ENCODE results near the gene TOLLIP.

The TOLLIP gene

DNA sequence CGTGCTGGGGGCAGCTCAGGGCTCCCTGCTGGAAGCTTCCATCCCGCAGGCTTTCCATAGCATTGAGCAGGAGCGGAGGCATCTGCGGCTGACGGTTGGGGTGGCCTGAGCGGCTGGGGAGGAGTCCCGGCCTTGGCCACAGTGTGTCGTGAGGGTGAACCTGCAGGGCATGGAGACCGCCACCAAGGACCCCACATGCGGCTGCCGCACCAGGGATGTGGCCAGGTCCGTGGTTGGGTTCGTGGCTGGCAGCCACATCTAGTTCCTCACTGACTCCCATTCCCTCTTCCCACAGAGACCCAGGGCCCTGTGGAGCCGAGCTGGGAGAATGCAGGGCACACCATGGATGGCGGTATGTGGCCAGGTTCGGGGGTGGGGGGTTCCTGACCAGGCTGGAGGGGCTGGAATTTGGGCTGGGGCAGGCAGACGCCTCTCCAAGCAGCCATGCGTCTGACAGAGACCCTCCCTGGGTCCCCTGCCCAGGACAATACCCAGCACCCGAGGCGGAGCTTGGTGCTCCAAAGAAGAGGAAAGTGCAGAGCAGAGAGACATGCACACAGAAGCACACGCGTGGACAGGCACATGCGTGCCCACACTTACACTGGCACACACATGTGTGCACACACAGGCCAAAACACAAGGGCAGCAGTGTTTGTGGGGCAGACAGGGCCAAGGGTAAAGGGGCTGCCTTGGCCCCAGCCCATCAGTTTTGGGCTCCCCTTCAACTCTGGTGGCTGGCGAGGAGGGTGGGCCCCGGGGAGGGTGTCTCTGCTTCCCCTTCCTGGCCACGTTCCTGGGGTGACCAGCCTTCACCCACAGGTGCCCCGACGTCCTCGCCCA lies 83.8 kb downstream of the TOLLIP start:
- DNase-seq (ENCODE audit: extremely low read depth, low read depth), result no peak
- H3K4me3 ChIP-seq (replicated peaks; ENCODE audit: low read depth, low read length), result no peak overlapping the region
- TF ChIP-seq, protein P1, sequence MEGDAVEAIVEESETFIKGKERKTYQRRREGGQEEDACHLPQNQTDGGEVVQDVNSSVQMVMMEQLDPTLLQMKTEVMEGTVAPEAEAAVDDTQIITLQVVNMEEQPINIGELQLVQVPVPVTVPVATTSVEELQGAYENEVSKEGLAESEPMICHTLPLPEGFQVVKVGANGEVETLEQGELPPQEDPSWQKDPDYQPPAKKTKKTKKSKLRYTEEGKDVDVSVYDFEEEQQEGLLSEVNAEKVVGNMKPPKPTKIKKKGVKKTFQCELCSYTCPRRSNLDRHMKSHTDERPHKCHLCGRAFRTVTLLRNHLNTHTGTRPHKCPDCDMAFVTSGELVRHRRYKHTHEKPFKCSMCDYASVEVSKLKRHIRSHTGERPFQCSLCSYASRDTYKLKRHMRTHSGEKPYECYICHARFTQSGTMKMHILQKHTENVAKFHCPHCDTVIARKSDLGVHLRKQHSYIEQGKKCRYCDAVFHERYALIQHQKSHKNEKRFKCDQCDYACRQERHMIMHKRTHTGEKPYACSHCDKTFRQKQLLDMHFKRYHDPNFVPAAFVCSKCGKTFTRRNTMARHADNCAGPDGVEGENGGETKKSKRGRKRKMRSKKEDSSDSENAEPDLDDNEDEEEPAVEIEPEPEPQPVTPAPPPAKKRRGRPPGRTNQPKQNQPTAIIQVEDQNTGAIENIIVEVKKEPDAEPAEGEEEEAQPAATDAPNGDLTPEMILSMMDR (IDR thresholded peaks at IDR 0.05; ENCODE audit: low read depth, low read length, missing control alignments), result no peak

- no peak for DNase-seq (ENCODE audit: extremely low read depth, low read depth)
- H3K4me3 ChIP-seq (replicated peaks; ENCODE audit: low read depth, low read length), result no peak overlapping the region
- TF ChIP-seq, protein P1 (IDR thresholded peaks at IDR 0.05; ENCODE audit: low read depth, low read length, missing control alignments), result no peak
Measured at GRCh38 chr11:1224491-1225385, 84.7 kb downstream of the TOLLIP start.

All from HFF-Myc (cell line).